HG03108 (cell line): Measurements from ENCODE around the gene DBNL.
"Not testable (repeated sequence)": the region's sequence is repeated elsewhere in the genome, so short reads cannot be mapped to it uniquely, and the experiment has no call there.

Experiments used
- ATAC-seq: cut with Tn5 transposase; IDR thresholded peaks from one replicate; pipeline ENCODE4 v1.9.1; 2021; ENCODE audit warnings: moderate library complexity; ENCODE audit not compliant: unreplicated experiment

The DBNL gene

GRCh38 chr7:44044315-44045225, at the start of gene DBNL:
Gene DBNL (plus strand): TSS chr7:44044702. CDS start chr7:44044738, 36 bp downstream.
- peak; percentile 55 for ATAC-seq

GRCh38 chr7:43997532-43997931, 47.0 kb upstream of the DBNL start, which contains the start of gene SPDYE1:
Gene SPDYE1 (plus strand): TSS chr7:43997897. CDS start chr7:43999950, 2,053 bp downstream.
- not testable (repeated sequence) for ATAC-seq

- ATAC-seq: not testable (repeated sequence)
Measured at GRCh38 chr7:44012081-44012480, 32.4 kb upstream of the DBNL start.

- ATAC-seq: not testable (repeated sequence)
Measured at GRCh38 chr7:44015090-44015489, 29.4 kb upstream of the DBNL start.

- ATAC-seq: peak; percentile 96
Measured at GRCh38 chr7:44018857-44019807, 25.4 kb upstream of the DBNL start.

- ATAC-seq: not testable (repeated sequence)
Measured at GRCh38 chr7:44019825-44020224, 24.7 kb upstream of the DBNL start.

GRCh38 chr7:44022069-44022468, 22.4 kb upstream of the DBNL start:
- not testable (repeated sequence) for ATAC-seq

- ATAC-seq: not testable (repeated sequence)
Measured at GRCh38 chr7:44022796-44023467, 21.6 kb upstream of the DBNL start.

- ATAC-seq: not testable (repeated sequence)
Measured at GRCh38 chr7:44029433-44029832, 15.1 kb upstream of the DBNL start.

GRCh38 chr7:44030029-44030428, 14.5 kb upstream of the DBNL start:
- not testable (repeated sequence) for ATAC-seq

- ATAC-seq: not testable (repeated sequence)
Measured at GRCh38 chr7:44031319-44031718, 13.2 kb upstream of the DBNL start.

GRCh38 chr7:44032031-44032430, 12.5 kb upstream of the DBNL start:
- ATAC-seq: not testable (repeated sequence)

GRCh38 chr7:44033971-44034844, 10.3 kb upstream of the DBNL start:
- not testable (repeated sequence) for ATAC-seq

- not testable (repeated sequence) for ATAC-seq
Measured at GRCh38 chr7:44036364-44036763, 8.1 kb upstream of the DBNL start.

GRCh38 chr7:44037951-44038350, 6.6 kb upstream of the DBNL start:
- not testable (repeated sequence) for ATAC-seq

- ATAC-seq: not testable (repeated sequence)
Measured at GRCh38 chr7:44038553-44038952, 5.9 kb upstream of the DBNL start.

- peak; percentile 60 for ATAC-seq
Measured at GRCh38 chr7:44038961-44039558, 5.4 kb upstream of the DBNL start.

GRCh38 chr7:44039800-44040492, 4.6 kb upstream of the DBNL start:
- ATAC-seq: not testable (repeated sequence)

- peak; percentile 36 for ATAC-seq
Measured at GRCh38 chr7:44040493-44040891, 4.0 kb upstream of the DBNL start.
